Fibroblast of skin of right quadriceps (primary cell): ENCODE data around the gene DDX27.
A peak's percentile ranks its signal among the peaks of the same experiment; 100 is the strongest.

Source experiments
- DNase-seq: peaks from one replicate; pipeline ENCODE4 v3.0.0-alpha.2; 2013

Gene DDX27

GRCh38 chr20:49279677-49280462 is 60.7 kb downstream of the DDX27 start:
- DNase-seq = no peak

GRCh38 chr20:49280463-49281058 is 61.3 kb downstream of the DDX27 start:
- DNase-seq = no peak

- DNase-seq = no peak
Observed at GRCh38 chr20:49281059-49281912, 62.1 kb downstream of the DDX27 start.

- no peak for DNase-seq
Observed at GRCh38 chr20:49281913-49282467, 62.8 kb downstream of the DDX27 start.

GRCh38 chr20:49282584-49283171 is 63.5 kb downstream of the DDX27 start:
- no peak for DNase-seq

- no peak for DNase-seq
Observed at GRCh38 chr20:49283176-49283702, 64.0 kb downstream of the DDX27 start.

- no peak for DNase-seq
Observed at GRCh38 chr20:49283703-49284625, 64.7 kb downstream of the DDX27 start.

GRCh38 chr20:49284818-49285217 is 65.6 kb downstream of the DDX27 start:
- DNase-seq = no peak

- DNase-seq = no peak
Observed at GRCh38 chr20:49285233-49285668, 66.0 kb downstream of the DDX27 start.

GRCh38 chr20:49285813-49286494 is 66.7 kb downstream of the DDX27 start:
- DNase-seq = no peak

- DNase-seq = no peak
Observed at GRCh38 chr20:49286689-49287551, 67.7 kb downstream of the DDX27 start.

GRCh38 chr20:49287555-49288249 is 68.5 kb downstream of the DDX27 start:
- peak; percentile 69 for DNase-seq

- DNase-seq = no peak
Observed at GRCh38 chr20:49288250-49288751, 69.1 kb downstream of the DDX27 start.

GRCh38 chr20:49288784-49289696 is 69.8 kb downstream of the DDX27 start:
- no peak for DNase-seq

GRCh38 chr20:49290608-49291191 is 71.5 kb downstream of the DDX27 start:
- no peak for DNase-seq

GRCh38 chr20:49291200-49291599 is 72.0 kb downstream of the DDX27 start:
- no peak for DNase-seq

GRCh38 chr20:49292010-49292409 is 72.8 kb downstream of the DDX27 start:
- DNase-seq = no peak
